ENCODE data around the gene HDAC4. TPM values are rescaled to one million over a fixed set of nuclear protein-coding genes. Genes with fewer than 3 reads are reported as not detected.

The HDAC4 gene
- total and polyA plus RNA-seq, 2 experiments from 2014 or later, result 8.1 to 41.8 TPM

DNA sequence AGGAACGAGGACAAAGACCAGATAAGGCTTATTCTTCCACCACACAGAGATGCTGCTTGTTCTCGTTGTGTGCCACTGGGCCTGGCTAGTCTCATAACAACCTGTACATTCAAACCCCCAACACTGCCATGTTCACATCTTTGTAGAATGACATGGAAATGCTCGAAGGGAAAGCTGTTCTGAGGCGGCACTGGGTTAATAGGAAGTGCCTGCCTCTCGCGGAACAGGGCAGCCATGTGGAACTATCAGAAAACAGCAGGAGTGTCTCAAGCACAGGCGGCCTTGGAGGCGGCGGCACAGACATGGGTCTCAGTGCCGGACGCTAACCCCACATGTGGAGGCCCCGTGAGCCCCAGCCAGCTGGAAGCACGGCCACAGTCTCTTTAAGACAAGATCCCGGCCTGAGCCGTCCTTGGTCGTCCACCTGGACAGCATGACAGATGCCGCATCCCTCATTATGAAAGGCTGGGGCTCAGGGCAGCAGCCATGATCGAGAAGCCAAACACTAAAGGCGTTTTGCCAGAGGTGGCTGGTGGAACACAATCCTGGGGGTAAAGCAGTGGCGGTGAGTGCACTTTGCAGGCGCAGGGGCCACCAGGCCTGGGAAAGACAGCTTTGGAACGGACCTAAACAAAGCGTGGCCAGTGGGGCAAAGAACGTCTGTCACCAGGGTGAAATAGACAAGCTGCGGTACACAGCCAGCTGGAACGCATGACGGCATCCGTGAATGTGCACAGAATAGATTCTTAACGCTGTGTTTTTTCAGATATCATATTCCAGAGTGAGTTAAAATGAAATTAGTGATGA, 161.0 kb downstream of the HDAC4 start:
- Mint-ChIP-seq H3K4me1 (peaks cover 35% of the 10 kb centered on the region), H3K36me3 (ENCODE audit: low read depth) (no peaks in the 10 kb centered on the region), H3K9me3 (no peaks in the 10 kb centered on the region), H3K27me3 (ENCODE audit: insufficient read depth, low read depth, poor library complexity) (peaks cover 20% of the 10 kb centered on the region), H3K27ac (no peak overlapping the region; the same call in 1 of the 2 replicates), H3K4me3 (no peak overlapping the region)
- Histone ChIP-seq H3K36me3 (ENCODE audit: insufficient read depth) (no peaks in the 10 kb centered on the region), H3K79me2 (replicated peaks; ENCODE audit: insufficient read depth) (peaks cover 80% of the 10 kb centered on the region), H4K20me1 (replicated peaks; ENCODE audit: insufficient read depth) (peaks cover 22% of the 10 kb centered on the region), H3K4me3 (no peak overlapping the region), H2AFZ (no peak overlapping the region), H3K27me3 (ENCODE audit: insufficient read depth) (no peaks in the 10 kb centered on the region), H3K4me1 (ENCODE audit: insufficient read depth) (no peaks in the 10 kb centered on the region; the same call in 1 of the 2 replicates), H3K9me2 (ENCODE audit: insufficient read depth) (no peaks in the 10 kb centered on the region), H3K27ac (ENCODE audit: low read depth) (0 out of 2 replicates have a peak overlapping the region, but pooled peaks have one; percentile 32), H3F3A (replicated peaks; ENCODE audit: low read depth) (no peaks in the 10 kb centered on the region), H3K4me2 (no peak overlapping the region)
- ATAC-seq (peak; percentile 21), DNase-seq (ENCODE audit: low spot score) (no peak)
- TF ChIP-seq ZNF331 (CRISPR knock-in tag; IDR thresholded peaks at IDR 0.05; ENCODE audit: low read depth) (no peak), NANOG (IDR thresholded peaks at IDR 0.05; ENCODE audit: borderline replicate concordance) (no peak), CREB1 (CRISPR knock-in tag; IDR thresholded peaks at IDR 0.05; ENCODE audit: low read depth) (no peak), EZH2 (IDR thresholded peaks at IDR 0.05; ENCODE audit: low read depth, unreplicated experiment) (no peak), JUNB (IDR thresholded peaks at IDR 0.05; ENCODE audit: unreplicated experiment) (no peak), ZNF114 (CRISPR knock-in tag; IDR thresholded peaks at IDR 0.05) (no peak)

DNA sequence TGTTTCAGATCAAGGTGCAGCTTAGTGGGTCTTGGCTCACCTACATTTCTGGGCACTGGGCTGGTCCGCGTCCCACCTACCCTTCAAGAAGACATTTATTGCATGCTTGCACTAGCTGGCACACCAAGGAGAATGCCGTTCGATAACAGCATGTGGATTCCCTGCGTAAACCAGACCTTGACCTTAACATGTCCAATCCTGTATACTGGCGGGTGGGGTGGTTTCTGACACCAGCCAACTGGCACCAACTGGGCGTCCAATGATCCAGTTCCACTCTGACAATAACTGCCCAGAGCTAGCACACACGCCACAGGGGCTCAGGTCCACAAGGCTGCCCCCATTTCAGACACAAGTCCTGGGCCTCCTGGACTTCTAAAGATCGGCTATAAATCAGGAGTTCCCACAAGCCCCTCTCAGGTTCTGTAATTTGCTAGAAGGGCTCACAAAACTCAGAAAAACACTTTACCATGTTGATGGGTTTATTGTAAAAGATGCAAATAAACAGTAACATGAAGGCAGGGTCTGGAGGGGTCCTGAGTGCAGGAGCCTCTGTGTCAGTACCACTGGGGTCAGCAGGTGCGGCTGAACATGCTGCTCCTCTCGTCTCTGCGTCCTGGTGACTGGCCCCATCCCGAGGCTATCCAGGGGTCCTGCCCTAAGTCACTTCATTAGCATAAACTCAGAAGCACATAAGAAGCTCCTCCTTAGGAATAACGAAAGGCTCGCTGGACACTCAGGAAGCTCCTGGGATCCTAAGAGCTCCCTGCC, 161.8 kb downstream of the HDAC4 start:
- no peaks in the 10 kb centered on the region for H3F3A ChIP-seq (replicated peaks; ENCODE audit: low read depth)
- H3K4me3 ChIP-seq, result no peak overlapping the region
- H2AFZ ChIP-seq, result no peak overlapping the region
- Mint-ChIP-seq H3K27me3 (ENCODE audit: insufficient read depth, low read depth, poor library complexity) (peaks cover 19% of the 10 kb centered on the region), H3K27ac (no peak overlapping the region), H3K9me3 (no peaks in the 10 kb centered on the region), H3K4me1 (peaks cover 40% of the 10 kb centered on the region), H3K4me3 (no peak overlapping the region), H3K36me3 (ENCODE audit: low read depth) (no peaks in the 10 kb centered on the region)
- no peaks in the 10 kb centered on the region; the same call in 1 of the 2 replicates for H3K4me1 ChIP-seq (ENCODE audit: insufficient read depth)
- ATAC-seq (no peak), DNase-seq (ENCODE audit: low spot score) (no peak)
- no peak overlapping the region for H3K4me2 ChIP-seq
- H3K9me2 ChIP-seq (ENCODE audit: insufficient read depth), result no peaks in the 10 kb centered on the region
- no peaks in the 10 kb centered on the region for H3K27me3 ChIP-seq (ENCODE audit: insufficient read depth)
- no peak for TF ChIP-seq ZNF331 (CRISPR knock-in tag; IDR thresholded peaks at IDR 0.05; ENCODE audit: low read depth)
- TF ChIP-seq CTCF (conservative IDR thresholded peaks at IDR 0.05; ENCODE audit: low read depth in 2 of 2), result no peak
- no peak for TF ChIP-seq ZNF114 (CRISPR knock-in tag; IDR thresholded peaks at IDR 0.05)
- no peak for TF ChIP-seq NANOG (IDR thresholded peaks at IDR 0.05; ENCODE audit: borderline replicate concordance)
- TF ChIP-seq, protein P1, sequence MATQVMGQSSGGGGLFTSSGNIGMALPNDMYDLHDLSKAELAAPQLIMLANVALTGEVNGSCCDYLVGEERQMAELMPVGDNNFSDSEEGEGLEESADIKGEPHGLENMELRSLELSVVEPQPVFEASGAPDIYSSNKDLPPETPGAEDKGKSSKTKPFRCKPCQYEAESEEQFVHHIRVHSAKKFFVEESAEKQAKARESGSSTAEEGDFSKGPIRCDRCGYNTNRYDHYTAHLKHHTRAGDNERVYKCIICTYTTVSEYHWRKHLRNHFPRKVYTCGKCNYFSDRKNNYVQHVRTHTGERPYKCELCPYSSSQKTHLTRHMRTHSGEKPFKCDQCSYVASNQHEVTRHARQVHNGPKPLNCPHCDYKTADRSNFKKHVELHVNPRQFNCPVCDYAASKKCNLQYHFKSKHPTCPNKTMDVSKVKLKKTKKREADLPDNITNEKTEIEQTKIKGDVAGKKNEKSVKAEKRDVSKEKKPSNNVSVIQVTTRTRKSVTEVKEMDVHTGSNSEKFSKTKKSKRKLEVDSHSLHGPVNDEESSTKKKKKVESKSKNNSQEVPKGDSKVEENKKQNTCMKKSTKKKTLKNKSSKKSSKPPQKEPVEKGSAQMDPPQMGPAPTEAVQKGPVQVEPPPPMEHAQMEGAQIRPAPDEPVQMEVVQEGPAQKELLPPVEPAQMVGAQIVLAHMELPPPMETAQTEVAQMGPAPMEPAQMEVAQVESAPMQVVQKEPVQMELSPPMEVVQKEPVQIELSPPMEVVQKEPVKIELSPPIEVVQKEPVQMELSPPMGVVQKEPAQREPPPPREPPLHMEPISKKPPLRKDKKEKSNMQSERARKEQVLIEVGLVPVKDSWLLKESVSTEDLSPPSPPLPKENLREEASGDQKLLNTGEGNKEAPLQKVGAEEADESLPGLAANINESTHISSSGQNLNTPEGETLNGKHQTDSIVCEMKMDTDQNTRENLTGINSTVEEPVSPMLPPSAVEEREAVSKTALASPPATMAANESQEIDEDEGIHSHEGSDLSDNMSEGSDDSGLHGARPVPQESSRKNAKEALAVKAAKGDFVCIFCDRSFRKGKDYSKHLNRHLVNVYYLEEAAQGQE (IDR thresholded peaks at IDR 0.05; ENCODE audit: unreplicated experiment), result no peak
- no peak for TF ChIP-seq CREB1 (CRISPR knock-in tag; IDR thresholded peaks at IDR 0.05; ENCODE audit: low read depth)
- H3K36me3 ChIP-seq (ENCODE audit: insufficient read depth), result no peaks in the 10 kb centered on the region
- no peak overlapping the region for H3K27ac ChIP-seq (ENCODE audit: low read depth)
- peaks cover 22% of the 10 kb centered on the region for H4K20me1 ChIP-seq (replicated peaks; ENCODE audit: insufficient read depth)
- H3K79me2 ChIP-seq (replicated peaks; ENCODE audit: insufficient read depth), result peaks cover 79% of the 10 kb centered on the region

All from GM23338 (cell line).